CD4-positive, alpha-beta T cell treated with Interleukin-1 beta for 1 hour (primary cell): Measurements from ENCODE around the gene FBH1.
"Not testable (repeated sequence)": the region's sequence is repeated elsewhere in the genome, so short reads cannot be mapped to it uniquely, and the experiment has no call there.

ENCODE experiments used
- DNase-seq, 2 donors: peaks; one replicate each; pipeline ENCODE4 v3.0.0-alpha.2; 2020 to 2022

The FBH1 gene

DNA sequence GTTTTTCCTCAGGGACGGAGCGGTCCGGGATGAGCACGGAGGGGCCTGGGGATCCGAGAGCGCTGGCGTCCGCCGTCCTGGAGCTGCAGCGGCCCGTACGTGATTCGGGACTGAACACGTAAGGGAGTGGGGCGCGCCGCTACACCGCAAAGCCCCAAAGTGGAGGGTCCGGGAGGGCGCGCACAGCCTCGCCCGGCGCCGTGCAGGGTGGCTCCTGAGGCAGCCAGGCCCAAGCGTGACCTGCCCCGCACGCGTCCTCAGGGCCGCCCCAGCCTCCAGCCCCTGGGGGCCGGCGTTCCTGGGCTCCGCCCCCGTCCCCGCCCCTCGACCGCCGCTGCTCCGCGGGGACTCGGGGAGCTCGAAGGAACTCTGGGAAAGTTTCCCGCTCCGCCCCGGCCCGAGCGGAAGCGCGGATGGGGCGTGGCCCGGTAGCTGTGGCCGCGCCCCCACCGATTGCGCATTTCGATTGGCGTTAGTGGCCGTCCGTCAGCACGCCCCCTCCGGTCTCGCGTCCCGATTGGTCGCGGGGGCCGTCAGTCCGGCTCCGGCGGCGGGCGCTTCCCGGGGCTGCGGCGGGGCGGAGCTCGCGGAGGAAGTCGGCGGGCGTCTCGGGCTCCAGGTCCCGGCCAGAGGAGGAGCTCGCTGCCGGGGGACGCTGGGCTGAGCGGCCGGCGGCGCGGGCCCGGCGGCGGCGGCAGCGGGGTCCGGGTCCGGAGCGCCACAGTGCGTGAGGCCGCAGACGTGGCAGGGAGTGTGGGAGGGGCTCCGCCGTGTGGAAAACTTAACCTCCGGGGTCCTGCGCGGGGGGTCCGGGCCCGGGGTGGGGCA is at the start of gene FBH1, which contains the start of gene ANKRD16:
TSS of gene FBH1 (plus strand) at position 620 of the 828 bp plus-strand sequence. CDS start at position 723, 103 bp downstream.
TSS of gene ANKRD16 (minus strand) at position 270 of the 828 bp plus-strand sequence. CDS start 539 bp downstream, outside the sequence.
- peak; percentile 96 to 98 for DNase-seq

DNA sequence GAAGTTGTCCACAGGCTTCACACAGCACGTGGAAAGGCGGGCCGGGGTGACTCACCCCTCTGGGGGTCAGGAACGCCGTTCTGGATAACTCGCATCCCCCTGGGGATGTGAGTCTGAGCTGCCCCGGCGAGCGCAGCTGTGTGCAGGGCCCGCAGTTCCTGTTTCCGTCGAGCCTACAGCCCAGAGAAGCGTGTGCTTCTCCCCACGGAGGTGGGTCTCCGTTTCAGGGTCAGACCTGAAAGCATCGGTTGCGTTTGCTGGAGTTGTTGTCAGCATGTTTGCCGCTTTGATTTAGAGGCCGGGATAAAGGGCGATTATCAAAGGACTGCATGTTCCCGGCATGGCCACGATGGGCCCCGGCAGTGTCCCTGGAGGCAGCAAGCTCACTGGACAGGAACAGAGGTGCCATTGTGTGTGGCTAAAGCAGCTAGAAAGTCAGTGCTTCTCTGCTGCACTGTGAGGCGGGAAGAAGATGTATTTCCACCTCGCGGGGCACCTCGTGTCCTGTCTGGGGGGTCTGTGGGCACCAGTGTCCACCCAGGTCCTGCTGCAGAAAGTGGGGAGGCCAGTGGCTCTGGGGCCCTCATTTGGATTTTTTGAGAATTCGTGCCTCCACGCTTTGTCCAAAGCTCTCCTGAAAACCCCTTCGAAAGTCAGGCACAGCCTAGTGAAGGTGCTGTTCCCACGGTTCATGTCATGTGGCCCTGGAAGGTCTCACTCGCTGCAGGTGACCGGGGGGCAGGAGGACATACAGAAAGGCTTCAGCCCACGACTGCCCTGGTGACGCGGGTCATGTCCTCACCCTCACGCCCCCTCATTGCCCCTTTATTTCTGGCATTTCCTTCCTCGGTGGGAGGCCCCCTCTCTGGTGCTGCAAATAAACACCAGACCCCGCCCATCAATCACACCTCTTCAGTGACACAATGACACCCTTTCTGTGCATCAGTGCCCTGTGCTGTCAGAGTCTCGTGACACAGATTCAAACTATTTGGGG is 49.4 kb upstream of the FBH1 start:
- DNase-seq, result peak in 1 of 2 donors; percentile 80

- DNase-seq, result no peak
Observed at GRCh38 chr10:5841965-5842364, 48.1 kb upstream of the FBH1 start.

- no peak for DNase-seq
Observed at GRCh38 chr10:5843686-5844344, 46.2 kb upstream of the FBH1 start.

DNA sequence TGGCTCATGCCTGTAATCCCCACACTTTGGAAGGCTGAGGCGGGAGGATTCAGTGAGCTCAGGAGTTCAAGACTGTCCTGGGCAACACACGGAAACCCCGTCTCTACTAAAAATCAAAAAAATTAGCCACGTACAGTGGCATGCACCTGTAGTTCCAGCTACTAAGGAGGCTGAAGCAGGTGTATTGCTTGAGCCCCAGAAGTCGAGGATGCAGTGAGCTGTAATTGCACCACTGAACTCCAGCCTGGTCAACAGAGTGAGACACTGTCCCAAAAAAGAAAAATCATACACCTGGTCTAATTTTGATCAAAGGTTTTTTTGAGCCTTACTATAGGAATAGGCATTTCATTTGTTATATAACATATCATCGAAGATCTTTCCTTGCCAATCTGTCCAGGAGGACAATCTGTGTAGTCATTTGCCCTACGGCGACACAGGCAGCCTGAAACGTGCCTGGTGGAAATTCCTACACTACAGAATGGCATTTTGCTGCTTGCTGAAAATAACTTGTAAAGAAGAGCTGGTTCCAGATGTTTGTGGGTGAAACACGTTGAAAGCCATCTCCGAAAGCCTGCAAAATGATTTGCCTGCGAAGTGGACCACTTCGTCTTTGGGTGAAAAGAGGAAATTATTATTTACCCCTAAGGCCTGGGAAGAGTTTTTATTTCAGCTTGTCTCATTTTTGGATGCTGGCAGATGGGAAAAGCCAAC is 45.5 kb upstream of the FBH1 start:
- DNase-seq, result no peak

- not testable (repeated sequence) for DNase-seq
Observed at GRCh38 chr10:5846667-5847066, 43.4 kb upstream of the FBH1 start.

DNA sequence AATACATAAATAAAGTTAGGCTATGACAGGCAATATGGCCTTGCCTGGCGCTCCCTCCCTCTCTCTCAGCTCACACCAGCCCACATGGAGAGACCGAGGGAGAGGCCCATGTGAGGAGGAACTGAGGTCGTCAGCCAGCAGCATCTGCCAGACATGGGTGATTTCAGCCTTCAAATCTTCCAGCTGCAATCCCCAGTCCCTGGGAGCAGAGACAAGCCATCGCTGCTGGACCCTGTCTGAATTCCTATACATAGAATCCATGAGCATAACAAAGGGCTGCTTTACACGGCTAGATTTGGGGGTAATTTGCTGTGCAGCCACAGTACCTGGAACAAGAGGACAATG is 35.9 kb upstream of the FBH1 start:
- no peak for DNase-seq

GRCh38 chr10:5855979-5856700 is 33.9 kb upstream of the FBH1 start:
- no peak for DNase-seq

GRCh38 chr10:5856701-5857004 is 33.4 kb upstream of the FBH1 start:
- no peak for DNase-seq

DNA sequence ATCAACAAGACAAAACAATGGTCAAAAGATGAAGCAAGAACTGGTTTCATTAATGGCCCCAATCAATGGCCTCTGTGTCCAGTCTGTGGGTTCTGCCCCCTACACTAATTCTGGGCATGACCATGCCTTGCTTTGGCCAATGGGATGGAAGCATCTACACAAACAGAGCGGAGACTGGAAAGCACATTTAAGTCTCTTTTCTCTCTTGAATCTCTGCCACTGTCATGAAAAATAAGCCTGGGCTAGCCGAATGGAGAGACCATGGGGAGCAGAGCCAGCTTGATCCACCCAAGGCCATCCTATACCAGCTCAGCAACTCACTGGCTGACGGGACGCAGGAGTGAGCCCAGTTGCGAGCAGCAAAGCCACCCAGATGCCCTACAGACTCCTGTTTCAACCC is 31.2 kb upstream of the FBH1 start:
- DNase-seq, result no peak

- no peak for DNase-seq
Observed at GRCh38 chr10:5860066-5860465, 30.0 kb upstream of the FBH1 start.

- DNase-seq, result peak in 1 of 2 donors; percentile 6
Observed at GRCh38 chr10:5862360-5862961, 27.6 kb upstream of the FBH1 start.

DNA sequence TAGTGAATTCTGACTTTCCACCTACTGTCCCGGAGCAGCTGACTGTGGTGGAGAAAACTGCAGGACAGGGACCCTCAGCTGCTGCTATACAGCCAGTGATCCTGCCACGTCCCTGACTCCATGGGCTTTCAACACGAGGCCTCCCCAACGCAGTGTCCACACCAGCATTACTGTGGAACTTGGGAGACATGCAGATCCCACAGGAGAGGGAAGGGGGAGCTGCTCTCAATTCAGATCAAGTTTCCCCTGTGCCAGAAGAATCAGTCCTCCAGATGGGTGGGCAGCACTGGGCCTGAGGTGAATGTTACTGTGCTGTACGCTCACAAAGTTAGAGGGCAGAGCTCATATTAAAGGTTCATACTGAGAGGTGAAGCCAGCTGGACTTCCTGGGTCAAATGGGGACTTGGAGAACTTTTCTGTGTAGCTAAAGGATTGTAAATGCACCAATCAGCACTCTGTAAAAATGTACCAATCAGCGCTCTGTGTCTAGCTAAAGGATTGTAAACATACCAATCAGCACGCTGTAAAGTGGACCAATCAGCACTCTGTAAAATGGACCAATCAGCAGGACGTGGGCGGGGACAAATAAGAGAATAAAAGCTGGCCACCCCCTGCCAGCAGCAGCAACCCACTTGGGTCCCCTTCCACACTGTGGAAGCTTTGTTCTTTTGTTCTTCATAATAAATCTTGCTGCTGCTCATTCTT is 26.9 kb upstream of the FBH1 start:
- not testable (repeated sequence) for DNase-seq

DNA sequence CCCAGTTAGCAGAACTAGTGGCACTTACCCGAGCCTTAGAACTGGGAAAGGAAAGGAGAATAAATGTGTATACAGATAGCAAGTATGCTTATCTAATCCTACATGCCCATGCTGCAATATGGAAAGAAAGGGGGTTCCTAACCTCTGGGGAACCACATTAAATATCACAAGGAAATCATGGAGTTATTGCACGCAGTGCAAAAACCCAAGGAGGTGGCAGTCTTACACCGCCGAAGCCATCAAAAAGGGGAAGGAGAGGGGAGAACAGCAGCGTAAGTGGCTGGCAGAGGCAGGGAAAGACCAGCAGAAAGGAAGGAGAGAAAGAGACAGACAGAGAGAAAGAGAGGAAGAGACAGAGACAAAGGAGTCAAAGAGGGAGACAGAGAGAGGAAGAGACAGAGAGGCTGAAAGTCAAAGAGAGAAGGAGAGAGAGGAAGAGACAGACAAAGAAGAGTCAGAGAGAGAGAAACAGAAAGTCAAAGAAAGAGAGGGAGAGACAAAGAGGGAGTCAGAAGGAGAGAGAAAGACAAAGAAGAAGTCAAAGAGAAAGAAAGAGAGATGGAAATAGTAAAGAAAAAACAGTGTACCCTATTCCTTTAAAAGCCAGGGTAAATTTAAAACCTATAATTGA is 23.5 kb upstream of the FBH1 start:
- DNase-seq, result peak in 1 of 2 donors; percentile 5

- not testable (repeated sequence) for DNase-seq
Observed at GRCh38 chr10:5867091-5867615, 22.9 kb upstream of the FBH1 start.

GRCh38 chr10:5868383-5868782 is 21.7 kb upstream of the FBH1 start:
- DNase-seq, result not testable (repeated sequence)

DNA sequence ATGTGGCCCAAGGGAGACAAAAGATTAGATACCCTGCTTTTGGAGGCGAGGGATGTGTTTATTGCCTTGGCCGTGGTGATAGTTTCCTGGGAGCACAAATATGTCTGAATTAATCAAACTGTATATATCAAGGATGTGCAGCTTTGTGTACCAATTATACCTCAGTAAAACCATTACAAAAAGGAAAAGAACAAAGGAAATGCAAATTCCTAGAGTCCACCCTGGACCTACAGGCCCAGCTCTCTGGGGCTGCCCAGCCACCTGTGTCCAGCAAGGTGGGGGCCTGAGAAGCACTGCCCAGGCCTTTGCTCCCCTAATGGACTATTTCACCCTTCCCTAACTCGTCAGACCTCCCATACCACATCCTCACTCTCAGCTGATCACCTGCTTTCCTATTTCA is 20.9 kb upstream of the FBH1 start:
- no peak for DNase-seq

DNA sequence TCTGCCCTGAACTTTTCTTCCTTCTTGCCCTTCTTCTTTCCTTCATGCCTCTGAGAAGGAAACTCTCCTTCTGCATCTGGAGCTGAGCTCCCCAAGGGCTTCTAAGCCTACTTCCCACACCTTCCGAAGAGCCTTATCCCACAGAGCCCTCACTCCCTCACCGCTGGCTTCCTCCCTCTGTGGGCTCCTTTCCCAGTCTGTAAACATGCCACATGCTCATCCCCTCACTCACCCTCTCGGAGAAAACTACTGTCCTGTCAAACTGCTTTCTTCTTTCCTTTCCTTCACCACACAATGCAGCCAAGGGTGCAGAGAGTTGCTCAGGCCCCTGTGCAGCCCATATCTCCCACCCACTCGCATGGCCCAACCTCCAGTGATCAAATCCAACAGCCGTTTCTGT is 18.4 kb upstream of the FBH1 start:
- no peak for DNase-seq

DNA sequence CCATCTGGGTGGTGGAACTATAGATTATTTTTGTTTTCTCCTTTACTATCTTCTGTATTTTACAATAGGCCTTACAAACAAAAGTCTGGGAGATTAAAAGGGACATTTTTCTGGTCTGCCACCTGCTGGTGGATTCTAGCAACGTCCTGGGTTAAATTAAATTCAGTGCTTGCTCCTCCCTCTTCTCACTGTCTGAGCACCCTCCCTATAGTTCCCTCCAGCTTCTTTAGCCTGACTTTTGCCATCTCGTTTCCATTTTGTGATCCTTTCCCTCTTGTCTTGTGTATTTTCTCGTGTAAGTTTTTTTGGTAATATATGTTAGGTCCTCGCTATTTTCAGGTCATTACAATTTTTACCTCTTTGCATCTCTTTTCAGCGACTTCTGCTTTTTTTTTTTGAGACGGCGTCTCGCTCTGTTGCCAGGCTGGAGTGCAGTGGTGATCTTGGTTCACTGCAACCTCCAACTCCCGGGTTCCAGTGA is 16.5 kb upstream of the FBH1 start:
- DNase-seq, result peak; percentile 68 to 74
